ENCODE results near the gene C10orf120. TPM values are rescaled to one million over a fixed set of nuclear protein-coding genes. Genes with fewer than 3 reads are reported as not detected.

Gene C10orf120
- total and polyA plus RNA-seq, 9 donors: not detected

DNA sequence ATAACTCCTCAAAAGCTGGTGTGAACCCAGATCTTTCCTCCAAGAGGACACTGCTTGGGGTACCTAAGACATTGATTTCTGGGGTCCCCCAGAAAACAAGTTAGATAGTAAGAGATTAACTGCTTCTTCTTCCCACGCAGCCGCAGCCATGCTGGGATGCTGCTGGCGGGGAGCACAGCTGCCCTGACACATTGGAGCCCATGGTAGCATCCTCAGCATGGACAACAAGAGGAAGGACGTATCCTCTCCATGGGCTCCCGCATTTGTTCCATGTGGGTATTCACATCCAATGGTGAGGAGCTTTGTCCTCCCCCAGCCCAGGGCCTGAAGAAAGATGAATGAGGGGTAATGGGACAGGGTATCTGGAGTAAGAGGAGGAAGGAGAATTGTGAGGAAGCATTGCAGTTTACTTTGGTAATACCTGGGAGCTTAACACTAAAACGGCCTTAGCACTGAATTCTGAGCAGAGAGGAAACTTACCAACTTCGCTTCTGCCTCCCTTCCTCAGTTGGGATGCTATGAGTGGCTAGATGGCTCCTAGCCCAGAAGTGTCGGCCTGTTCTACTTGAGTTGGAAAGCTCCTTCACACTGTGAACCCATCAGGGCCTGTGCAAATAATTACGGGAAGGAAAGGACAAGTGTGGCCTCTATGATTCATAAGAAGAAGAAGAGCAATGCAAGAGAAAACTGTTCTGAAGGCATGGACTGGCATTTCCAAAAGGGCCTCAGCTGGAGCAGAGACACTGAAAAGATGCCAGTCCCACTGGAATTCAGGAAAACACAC lies 43.9 kb downstream of the C10orf120 start:
- no peak for DNase-seq
- intact Hi-C loops (cut with DNase I): no loop called here
- 79 to 84% (median 81%) methylated on average over 9 of the region's 9 CpGs for WGBS, 3 donors

DNA sequence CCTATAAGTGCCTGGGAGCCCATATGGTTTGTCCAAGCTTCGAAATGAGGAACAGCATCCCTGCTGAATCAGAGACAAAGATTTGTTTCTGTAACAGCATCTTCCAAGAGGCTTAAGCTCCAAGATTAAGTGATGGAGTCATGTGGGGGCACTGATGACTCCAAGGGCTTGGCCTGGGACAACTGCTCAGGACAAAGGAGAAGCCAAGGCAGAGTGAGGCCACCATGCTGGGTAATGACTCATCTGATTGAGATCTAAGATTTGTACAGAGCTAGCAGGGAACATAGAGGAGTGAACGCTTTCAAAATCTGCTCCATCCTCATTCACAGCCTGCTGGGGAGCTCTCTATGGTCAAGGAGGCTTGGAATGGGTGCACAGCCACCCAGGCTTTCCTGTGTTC lies 49.3 kb downstream of the C10orf120 start:
- TF ChIP-seq POLR2A (IDR thresholded peaks at IDR 0.05) (no peak), EP300 (IDR thresholded peaks at IDR 0.05) (no peak)
- TF ChIP-seq, protein P1, sequence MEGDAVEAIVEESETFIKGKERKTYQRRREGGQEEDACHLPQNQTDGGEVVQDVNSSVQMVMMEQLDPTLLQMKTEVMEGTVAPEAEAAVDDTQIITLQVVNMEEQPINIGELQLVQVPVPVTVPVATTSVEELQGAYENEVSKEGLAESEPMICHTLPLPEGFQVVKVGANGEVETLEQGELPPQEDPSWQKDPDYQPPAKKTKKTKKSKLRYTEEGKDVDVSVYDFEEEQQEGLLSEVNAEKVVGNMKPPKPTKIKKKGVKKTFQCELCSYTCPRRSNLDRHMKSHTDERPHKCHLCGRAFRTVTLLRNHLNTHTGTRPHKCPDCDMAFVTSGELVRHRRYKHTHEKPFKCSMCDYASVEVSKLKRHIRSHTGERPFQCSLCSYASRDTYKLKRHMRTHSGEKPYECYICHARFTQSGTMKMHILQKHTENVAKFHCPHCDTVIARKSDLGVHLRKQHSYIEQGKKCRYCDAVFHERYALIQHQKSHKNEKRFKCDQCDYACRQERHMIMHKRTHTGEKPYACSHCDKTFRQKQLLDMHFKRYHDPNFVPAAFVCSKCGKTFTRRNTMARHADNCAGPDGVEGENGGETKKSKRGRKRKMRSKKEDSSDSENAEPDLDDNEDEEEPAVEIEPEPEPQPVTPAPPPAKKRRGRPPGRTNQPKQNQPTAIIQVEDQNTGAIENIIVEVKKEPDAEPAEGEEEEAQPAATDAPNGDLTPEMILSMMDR (IDR thresholded peaks at IDR 0.05): no peak
- 75 to 82% (median 76%) methylated on average over 2 of the region's 2 CpGs for WGBS, 3 donors
- Histone ChIP-seq H3K27ac (no peak overlapping the region), H3K36me3 (no peaks in the 10 kb centered on the region), H3K4me3 (no peak overlapping the region), H3K4me1 (ENCODE audit: insufficient read depth) (no peaks in the 10 kb centered on the region), H3K9me3 (no peaks in the 10 kb centered on the region), H3K27me3 (no peaks in the 10 kb centered on the region)
- intact Hi-C loops (cut with DNase I): no loop called here
- no peak for DNase-seq

More for the DNA sequence above, 43.9 kb downstream of the C10orf120 start:
- H3K27me3 ChIP-seq: no peaks in the 10 kb centered on the region
- no peaks in the 10 kb centered on the region for H3K36me3 ChIP-seq
- TF ChIP-seq POLR2A (IDR thresholded peaks at IDR 0.05): no peak
- TF ChIP-seq, protein P1 (IDR thresholded peaks at IDR 0.05): no peak
- TF ChIP-seq EP300 (IDR thresholded peaks at IDR 0.05): no peak
- no peaks in the 10 kb centered on the region for H3K9me3 ChIP-seq
- H3K4me1 ChIP-seq (ENCODE audit: insufficient read depth): no peaks in the 10 kb centered on the region
- no peak overlapping the region for H3K4me3 ChIP-seq
- H3K27ac ChIP-seq: no peak overlapping the region

DNA sequence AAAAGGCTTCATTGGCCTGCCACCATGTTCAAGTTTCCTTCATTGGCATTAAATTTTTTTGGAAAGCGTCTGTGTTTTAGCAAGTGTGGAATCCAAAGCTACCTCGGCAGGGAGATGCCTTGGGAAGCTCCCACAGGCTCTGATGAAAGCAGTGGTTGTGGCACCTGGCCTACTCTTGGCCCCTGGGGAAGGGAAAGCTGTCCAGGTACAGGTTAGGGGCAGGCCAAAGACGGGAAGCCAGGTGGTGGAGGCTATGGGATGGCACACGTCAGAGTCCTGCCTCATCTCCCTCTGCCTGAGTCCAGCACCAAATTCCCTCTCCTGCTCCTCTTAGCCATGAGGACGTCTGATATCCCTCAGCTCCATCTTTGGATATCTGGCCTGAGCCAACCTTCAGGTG lies 49.7 kb downstream of the C10orf120 start:
- DNase-seq: no peak
- Histone ChIP-seq H3K27ac (no peak overlapping the region), H3K27me3 (no peaks in the 10 kb centered on the region), H3K9me3 (no peaks in the 10 kb centered on the region), H3K36me3 (no peaks in the 10 kb centered on the region), H3K4me1 (ENCODE audit: insufficient read depth) (no peaks in the 10 kb centered on the region), H3K4me3 (no peak overlapping the region)
- WGBS, 3 donors: 57 to 67% (median 60%) methylated on average over 5 of the region's 5 CpGs
- no peak for TF ChIP-seq POLR2A (IDR thresholded peaks at IDR 0.05)
- TF ChIP-seq, protein P1 (IDR thresholded peaks at IDR 0.05): no peak
- no peak for TF ChIP-seq EP300 (IDR thresholded peaks at IDR 0.05)
- intact Hi-C loops (cut with DNase I): no loop called here

DNA sequence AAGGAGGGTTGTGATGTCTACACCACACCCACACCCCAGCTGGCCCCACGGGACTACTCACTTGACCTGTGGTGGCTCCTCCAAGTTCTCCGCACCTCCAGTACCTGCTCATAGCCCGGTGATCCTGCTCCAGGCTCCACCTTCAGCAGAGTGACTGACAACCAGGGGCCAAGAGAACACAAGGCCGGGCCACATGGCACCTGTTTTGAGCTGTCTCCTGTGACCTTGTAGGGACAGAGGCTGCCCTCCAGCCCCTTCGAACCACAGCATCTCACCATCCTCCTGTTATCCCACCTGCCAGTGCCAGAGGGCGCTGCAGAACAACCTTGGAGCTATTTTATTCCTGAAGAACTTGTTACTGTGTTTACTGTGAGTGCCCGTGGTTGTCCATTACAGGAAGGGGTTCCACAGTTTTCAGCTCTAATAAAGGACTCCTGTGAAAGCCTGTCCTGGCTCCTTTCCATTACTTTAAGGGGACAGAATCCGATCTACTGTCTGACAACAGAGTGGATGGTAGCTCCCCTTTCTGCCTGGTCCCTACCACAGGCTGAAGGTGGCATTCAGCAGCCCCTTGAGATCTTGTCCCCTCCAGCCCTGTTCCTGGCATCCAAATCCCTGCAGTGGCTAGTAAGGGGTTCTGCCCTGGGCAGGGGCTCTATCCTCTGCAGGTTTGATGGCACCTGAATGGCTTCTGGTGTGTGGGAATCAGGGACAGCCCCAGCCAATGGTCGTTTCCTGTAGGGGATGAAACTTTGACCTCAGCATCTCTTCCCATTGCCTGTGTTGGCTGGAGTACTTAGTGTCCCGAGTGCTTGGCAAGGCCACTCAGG lies 50.8 kb downstream of the C10orf120 start:
- Histone ChIP-seq H3K4me1 (ENCODE audit: insufficient read depth) (no peaks in the 10 kb centered on the region), H3K4me3 (no peak overlapping the region), H3K27me3 (no peaks in the 10 kb centered on the region), H3K9me3 (no peaks in the 10 kb centered on the region), H3K27ac (no peak overlapping the region), H3K36me3 (no peaks in the 10 kb centered on the region)
- DNase-seq: no peak
- intact Hi-C loops (cut with DNase I): no loop called here
- WGBS, 3 donors: 24 to 36% (median 33%) methylated on average over 10 of the region's 10 CpGs
- no peak for TF ChIP-seq POLR2A (IDR thresholded peaks at IDR 0.05)
- TF ChIP-seq, protein P1 (IDR thresholded peaks at IDR 0.05): no peak
- TF ChIP-seq EP300 (IDR thresholded peaks at IDR 0.05): no peak

Other genes with a start within 250 kb of the C10orf120 start
- not detected for gene ARMS2, start 245.2 kb downstream of the C10orf120 start, total RNA-seq
- gene ARMS2, start 245.2 kb downstream of the C10orf120 start, polyA plus RNA-seq: not detected
- 100 to 1,000 TPM; 194 to 463 (median 337) TPM for gene HTRA1, start 238.3 kb downstream of the C10orf120 start, total RNA-seq
- gene HTRA1, start 238.3 kb downstream of the C10orf120 start, polyA plus RNA-seq: 100 to 1,000 TPM; 724 to 947 TPM
- gene DMBT1, start 139.1 kb downstream of the C10orf120 start, total RNA-seq: under 1 TPM in 5 of 7 donors, not detected in 2; 0.05 to 0.46 (median 0.12) TPM
- gene DMBT1, start 139.1 kb downstream of the C10orf120 start, polyA plus RNA-seq: under 1 TPM; 0.03 to 0.05 TPM
- 1 to 10 TPM in 2 of 7 donors, under 1 TPM in 5; 0.45 to 2.9 (median 0.83) TPM for gene CUZD1, start 146.0 kb upstream of the C10orf120 start, total RNA-seq
- under 1 TPM; 0.36 to 0.98 TPM for gene CUZD1, start 146.0 kb upstream of the C10orf120 start, polyA plus RNA-seq
- gene FAM24B, start 179.7 kb upstream of the C10orf120 start, total RNA-seq: 1 to 10 TPM; 1.8 to 4.2 (median 3.3) TPM
- 1 to 10 TPM; 2.3 to 2.8 TPM for gene FAM24B, start 179.7 kb upstream of the C10orf120 start, polyA plus RNA-seq
- gene FAM24A, start 210.8 kb upstream of the C10orf120 start, total RNA-seq: not detected
- not detected for gene FAM24A, start 210.8 kb upstream of the C10orf120 start, polyA plus RNA-seq